HFFc6 (cell line): Measurements from ENCODE around the gene DNAH11. TPM values are rescaled to one million over a fixed set of nuclear protein-coding genes. Genes with fewer than 3 reads are reported as not detected.
A peak's percentile ranks its signal among the peaks of the same experiment; 100 is the strongest.

Experiments used
- DNase-seq: peaks from one replicate; pipeline ENCODE4 v3.0.0-alpha.2; 2018
- H3K27ac Mint-ChIP-seq: 2 replicates; pipeline ENCODE4 v1.8.0; 2020; ENCODE audit warnings: mild to moderate bottlenecking, mixed read lengths
- H3K27me3 Mint-ChIP-seq: 2 replicates; pipeline ENCODE4 v1.8.0; 2021; ENCODE audit warnings: mild to moderate bottlenecking, moderate library complexity, mixed read lengths; ENCODE audit not compliant: insufficient read depth
- H3K36me3 Mint-ChIP-seq: 2 replicates; pipeline ENCODE4 v1.8.0; 2021; ENCODE audit warnings: low read depth, mixed read lengths
- H3K4me1 Mint-ChIP-seq: 2 replicates; pipeline ENCODE4 v1.8.0; 2020; ENCODE audit warnings: low read depth, mixed read lengths
- H3K4me3 Mint-ChIP-seq: 2 replicates; pipeline ENCODE4 v1.8.0; 2020; ENCODE audit warnings: mild to moderate bottlenecking, moderate library complexity, mixed read lengths
- H3K9me3 Mint-ChIP-seq: 2 replicates; pipeline ENCODE4 v1.8.0; 2020; ENCODE audit warnings: mild to moderate bottlenecking, mixed read lengths
- CTCF ChIP-seq: fragments of 200-600 bp; sonication (generic); IDR thresholded peaks from 2 replicates; pipeline ENCODE4 v1.5.0; 2021; ENCODE audit warnings: antibody characterized with exemption, mild to moderate bottlenecking
- total RNA-seq, 6 experiments: library from RNA; stranded (reverse); fragmentation: NEBNext Ultra II Directional; extraction: Animal tissue kit (Norgen Biotek cat#: 25700); gene quantifications; 2 replicates in 1 of 6; 3 replicates in 5 of 6; pipeline ENCODE4 v1.2.3, GENCODE V29; 2021

DNAH11 gene
- total RNA-seq, 6 experiments from 2014 or later = 1.2 to 2.4 (median 2.1) TPM

- DNase-seq = peak; percentile 8
- Mint-ChIP-seq H3K4me3 (peak overlapping the region; percentile 53), H3K27me3 (peaks cover 4% of the 10 kb centered on the region), H3K4me1 (peaks cover 14% of the 10 kb centered on the region), H3K27ac (peak overlapping the region; percentile 62), H3K36me3 (no peaks in the 10 kb centered on the region), H3K9me3 (no peaks in the 10 kb centered on the region; the same call in 1 of the 2 replicates)
- TF ChIP-seq CTCF = no peak
Observed at GRCh38 chr7:21579341-21580072, 36.7 kb downstream of the DNAH11 start.

GRCh38 chr7:21580073-21580521 lies 37.3 kb downstream of the DNAH11 start:
- Mint-ChIP-seq H3K36me3 (no peaks in the 10 kb centered on the region), H3K4me3 (peak overlapping the region; percentile 53), H3K4me1 (peaks cover 14% of the 10 kb centered on the region), H3K27ac (peak overlapping the region; percentile 62), H3K27me3 (peaks cover 4% of the 10 kb centered on the region), H3K9me3 (no peaks in the 10 kb centered on the region; the same call in 1 of the 2 replicates)
- TF ChIP-seq CTCF = no peak
- peak; percentile 66 for DNase-seq

DNA sequence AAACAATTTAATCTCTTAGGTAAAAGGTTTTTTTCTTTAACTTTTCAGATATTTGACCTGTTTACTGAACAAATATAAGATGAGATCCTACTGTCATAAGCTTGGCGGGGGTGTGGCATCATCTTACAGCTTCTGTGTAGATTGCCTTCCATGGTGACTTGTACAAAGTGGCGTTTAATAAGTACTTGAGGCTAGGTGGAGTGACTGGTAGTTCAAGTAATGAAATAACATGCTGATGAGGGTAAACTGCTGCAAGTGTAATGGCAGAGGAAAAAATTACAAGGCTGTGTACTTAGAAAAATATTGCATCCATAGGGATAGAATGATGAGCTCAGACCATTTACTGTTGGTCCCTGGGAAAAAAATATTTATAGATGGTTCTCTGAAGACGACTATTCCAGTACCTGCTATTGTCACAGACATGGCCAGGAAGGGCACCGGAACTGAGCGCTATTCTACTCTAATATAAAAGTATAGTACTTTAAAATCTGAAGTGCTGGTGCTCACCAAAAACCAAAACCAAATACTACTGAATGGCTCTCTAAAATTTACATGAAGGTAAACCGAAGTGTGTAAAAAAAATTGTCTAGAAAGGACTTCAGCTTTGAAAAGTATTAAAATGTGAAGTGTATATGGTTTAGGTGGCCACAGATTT lies 42.4 kb downstream of the DNAH11 start:
- H3K36me3 Mint-ChIP-seq = no peaks in the 10 kb centered on the region
- H3K4me1 Mint-ChIP-seq = peaks cover 2% of the 10 kb centered on the region
- TF ChIP-seq CTCF = no peak
- H3K27me3 Mint-ChIP-seq = peaks cover 2% of the 10 kb centered on the region; the same call in 1 of the 2 replicates
- no peak for DNase-seq
- H3K27ac Mint-ChIP-seq = no peak overlapping the region
- no peak overlapping the region for H3K4me3 Mint-ChIP-seq
- H3K9me3 Mint-ChIP-seq = no peaks in the 10 kb centered on the region

GRCh38 chr7:21587139-21587784 lies 44.4 kb downstream of the DNAH11 start:
- Mint-ChIP-seq H3K9me3 (no peaks in the 10 kb centered on the region), H3K4me1 (no peaks in the 10 kb centered on the region)
- no peak for TF ChIP-seq CTCF

DNA sequence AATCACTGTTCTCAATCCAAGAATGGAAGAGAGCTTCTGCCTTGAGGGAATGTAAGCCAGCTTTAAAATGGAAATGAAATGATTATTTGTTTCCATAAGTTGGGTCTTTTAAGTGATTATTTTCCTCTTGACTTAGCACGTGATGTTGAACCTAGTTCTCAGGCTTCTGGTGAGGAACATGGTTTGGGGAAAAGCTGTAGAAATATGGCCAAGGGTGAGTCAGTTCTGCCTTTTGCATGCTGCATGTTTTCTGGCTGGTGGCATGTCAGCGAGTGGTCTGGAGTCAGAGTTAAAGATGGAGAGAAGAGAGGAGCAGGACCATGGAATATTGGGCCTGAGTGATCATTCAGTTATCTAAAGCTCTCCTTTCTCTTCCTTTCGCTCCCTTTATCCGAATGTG lies 54.0 kb downstream of the DNAH11 start:
- TF ChIP-seq CTCF = no peak
- Mint-ChIP-seq H3K36me3 (no peaks in the 10 kb centered on the region), H3K27me3 (no peaks in the 10 kb centered on the region; the same call in 1 of the 2 replicates), H3K4me3 (no peak overlapping the region), H3K9me3 (peaks cover 3% of the 10 kb centered on the region; the same call in 1 of the 2 replicates), H3K27ac (no peak overlapping the region), H3K4me1 (no peaks in the 10 kb centered on the region)
- DNase-seq = no peak

More at GRCh38 chr7:21587139-21587784, 44.4 kb downstream of the DNAH11 start:
- H3K36me3 Mint-ChIP-seq = no peaks in the 10 kb centered on the region
- no peak for DNase-seq
- peaks cover 2% of the 10 kb centered on the region; the same call in 1 of the 2 replicates for H3K27me3 Mint-ChIP-seq
- no peak overlapping the region for H3K4me3 Mint-ChIP-seq
- H3K27ac Mint-ChIP-seq = no peak overlapping the region
